ENCODE results near the gene FARSB. TPM values are rescaled to one million over a fixed set of nuclear protein-coding genes. Genes with fewer than 3 reads are reported as not detected.

The FARSB gene
- total RNA-seq, 1 donor from 2014 or later = 33.8 TPM

GRCh38 chr2:222663479-222663878 is 7.6 kb upstream of the FARSB start:
- no peak for DNase-seq

- no peak for DNase-seq
These were observed 894 bp upstream of the FARSB start for GRCh38 chr2:222656526-222657446.

- DNase-seq = no peak
These were observed 2.6 kb downstream of the FARSB start for GRCh38 chr2:222653280-222653679.

- DNase-seq = no peak
These were observed 3.2 kb downstream of the FARSB start for GRCh38 chr2:222652491-222653255.

GRCh38 chr2:222651718-222652418 is 4.0 kb downstream of the FARSB start:
- no peak for DNase-seq

GRCh38 chr2:222649801-222650200 is 6.1 kb downstream of the FARSB start:
- no peak for DNase-seq

- DNase-seq = no peak
These were observed 9.9 kb downstream of the FARSB start for GRCh38 chr2:222646008-222646407.

- no peak for DNase-seq
These were observed 12.8 kb downstream of the FARSB start for GRCh38 chr2:222643134-222643533.

GRCh38 chr2:222641336-222641735 is 14.6 kb downstream of the FARSB start:
- no peak for DNase-seq

- no peak for DNase-seq
These were observed 18.8 kb downstream of the FARSB start for GRCh38 chr2:222637067-222637466.

- no peak for DNase-seq
These were observed 20.6 kb downstream of the FARSB start for GRCh38 chr2:222635295-222635694.

- no peak for DNase-seq
These were observed 28.1 kb downstream of the FARSB start for GRCh38 chr2:222627764-222628163.

- DNase-seq = no peak
These were observed 32.1 kb downstream of the FARSB start for GRCh38 chr2:222623756-222624309.

GRCh38 chr2:222622910-222623309 is 33.0 kb downstream of the FARSB start:
- DNase-seq = no peak

GRCh38 chr2:222621893-222622292 is 34.0 kb downstream of the FARSB start:
- DNase-seq = no peak

GRCh38 chr2:222615320-222615719 is 40.6 kb downstream of the FARSB start:
- no peak for DNase-seq

- DNase-seq = no peak
These were observed 42.1 kb downstream of the FARSB start for GRCh38 chr2:222613715-222614331.

GRCh38 chr2:222611684-222612083 is 44.2 kb downstream of the FARSB start:
- DNase-seq = no peak

- DNase-seq = no peak
These were observed 45.1 kb downstream of the FARSB start for GRCh38 chr2:222610746-222611145.

GRCh38 chr2:222609381-222609780 is 46.5 kb downstream of the FARSB start:
- DNase-seq = no peak

- DNase-seq = no peak
These were observed 47.8 kb downstream of the FARSB start for GRCh38 chr2:222608081-222608480.

GRCh38 chr2:222606306-222606705 is 49.6 kb downstream of the FARSB start:
- DNase-seq = no peak
